Epithelial cell of proximal tubule (primary cell): Measurements from ENCODE around the gene HDAC9. TPM values are rescaled to one million over a fixed set of nuclear protein-coding genes. Genes with fewer than 3 reads are reported as not detected.

ENCODE experiments used
- DNase-seq: peaks from one replicate; pipeline ENCODE4 v3.0.0-alpha.2; 2011; ENCODE audit warnings: low read depth
- H3K4me3 ChIP-seq: 2 replicates; pipeline ENCODE4 v1.5.1; 2011; ENCODE audit warnings: low read depth, mild to moderate bottlenecking, low read length
- CTCF ChIP-seq: conservative IDR thresholded peaks from 2 replicates; pipeline ENCODE4 v1.5.1; 2012; ENCODE audit warnings: low read depth, mild to moderate bottlenecking, low read length
- total RNA-seq: library from RNA; depleted of rRNA; stranded (reverse); fragments of >200 nt; gene quantifications from 2 replicates; pipeline ENCODE4 v1.2.3, GENCODE V29; 2015

HDAC9 gene
- total RNA-seq, 1 donor from 2014 or later: 35.5 TPM

DNA sequence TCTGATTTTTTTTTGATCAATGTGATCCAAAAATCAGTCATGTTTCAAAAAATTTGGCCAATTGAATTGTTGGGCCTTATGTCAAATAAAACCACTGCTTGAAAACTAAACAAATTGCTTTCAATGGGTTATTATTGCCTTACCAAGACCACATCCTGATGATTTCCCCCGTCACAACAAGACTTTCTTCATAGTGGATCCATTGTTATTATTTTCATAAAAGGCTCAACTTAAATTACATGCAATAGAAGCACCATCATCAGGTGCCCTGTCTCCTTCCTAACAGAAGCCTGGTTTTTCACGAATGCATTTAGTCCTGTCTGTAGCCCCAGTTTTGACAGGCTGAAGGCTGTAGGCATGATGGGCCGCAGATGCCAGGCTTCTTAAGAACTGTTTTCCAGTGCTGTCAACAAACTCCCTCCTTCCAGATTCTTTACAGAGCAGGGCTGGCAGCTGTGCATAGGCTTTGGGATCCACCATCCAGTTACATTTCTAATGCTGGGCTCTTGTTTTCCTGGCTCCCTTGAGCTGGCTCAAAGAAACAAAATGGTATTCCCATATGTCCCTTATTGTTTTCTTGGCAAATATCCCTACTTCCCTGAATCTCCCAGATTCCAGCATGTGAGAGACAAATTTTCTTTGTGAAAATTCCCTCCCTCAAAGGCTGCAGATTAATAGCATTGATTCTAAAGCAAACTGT, 319.9 kb downstream of the HDAC9 start:
- no peak for TF ChIP-seq CTCF
- no peak overlapping the region for H3K4me3 ChIP-seq
- no peak for DNase-seq

GRCh38 chr7:18820981-18821380, 325.4 kb downstream of the HDAC9 start:
- DNase-seq: no peak
- H3K4me3 ChIP-seq: no peak overlapping the region
- TF ChIP-seq CTCF: no peak

DNA sequence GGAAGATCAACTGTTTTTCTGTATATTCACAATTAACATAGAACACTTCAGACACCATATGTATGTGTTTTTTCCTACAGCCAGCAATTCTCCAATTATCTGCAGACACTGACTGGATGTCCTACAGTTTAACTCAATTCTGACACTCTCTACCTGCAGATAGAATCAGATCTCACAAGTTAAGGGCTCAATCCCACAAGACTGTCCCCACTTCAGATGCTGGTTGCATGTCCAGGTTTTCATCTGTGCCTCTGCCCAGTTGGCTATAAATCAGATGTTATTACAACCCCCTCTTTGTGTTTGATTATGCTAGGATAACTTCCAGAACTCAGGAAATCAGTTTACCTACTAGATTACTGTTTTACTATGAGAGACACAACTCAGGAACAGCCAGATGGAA, 326.0 kb downstream of the HDAC9 start:
- no peak for DNase-seq
- no peak for TF ChIP-seq CTCF
- H3K4me3 ChIP-seq: no peak overlapping the region

DNA sequence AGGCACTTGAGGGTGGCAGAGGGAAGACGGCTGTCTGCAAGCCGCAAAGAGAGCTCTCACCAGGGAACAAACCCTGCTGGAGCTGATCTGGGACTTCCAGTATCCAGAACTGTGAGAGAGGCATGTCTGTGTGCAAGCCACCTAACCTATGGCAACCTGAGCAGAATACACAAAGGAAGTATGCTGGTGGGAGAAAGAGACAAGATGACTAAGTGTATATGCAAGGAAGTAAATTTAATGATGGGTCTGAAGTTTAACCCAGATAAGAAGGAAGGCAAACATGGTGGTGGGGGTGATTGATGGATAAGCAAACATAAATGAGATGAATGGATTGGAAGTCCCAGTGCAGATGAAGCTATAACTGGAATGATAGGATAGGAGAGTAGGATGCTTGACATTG, 328.6 kb downstream of the HDAC9 start:
- H3K4me3 ChIP-seq: no peak overlapping the region
- DNase-seq: no peak
- no peak for TF ChIP-seq CTCF

- DNase-seq: no peak
Observed at GRCh38 chr7:18828260-18828993, 332.9 kb downstream of the HDAC9 start.

GRCh38 chr7:18828994-18829857, 333.7 kb downstream of the HDAC9 start:
- TF ChIP-seq CTCF: no peak
- DNase-seq: no peak
- no peak overlapping the region for H3K4me3 ChIP-seq

More at GRCh38 chr7:18828260-18828993, 332.9 kb downstream of the HDAC9 start:
- H3K4me3 ChIP-seq: no peak overlapping the region
- no peak for TF ChIP-seq CTCF
